IPS DF 4.7 (cell line): ENCODE measurements around the gene DENND2D.

Experiments used
- DNase-seq: peaks from one replicate; pipeline ENCODE4 v3.0.0-alpha.2; 2013; ENCODE audit warnings: low spot score; ENCODE audit errors: extremely low read depth

DENND2D gene

GRCh38 chr1:111179968-111180533 lies 20.4 kb downstream of the DENND2D start:
- no peak for DNase-seq

- DNase-seq = no peak
Observed at GRCh38 chr1:111176678-111177077, 23.8 kb downstream of the DENND2D start.

- no peak for DNase-seq
Observed at GRCh38 chr1:111175349-111175748, 25.1 kb downstream of the DENND2D start.

DNA sequence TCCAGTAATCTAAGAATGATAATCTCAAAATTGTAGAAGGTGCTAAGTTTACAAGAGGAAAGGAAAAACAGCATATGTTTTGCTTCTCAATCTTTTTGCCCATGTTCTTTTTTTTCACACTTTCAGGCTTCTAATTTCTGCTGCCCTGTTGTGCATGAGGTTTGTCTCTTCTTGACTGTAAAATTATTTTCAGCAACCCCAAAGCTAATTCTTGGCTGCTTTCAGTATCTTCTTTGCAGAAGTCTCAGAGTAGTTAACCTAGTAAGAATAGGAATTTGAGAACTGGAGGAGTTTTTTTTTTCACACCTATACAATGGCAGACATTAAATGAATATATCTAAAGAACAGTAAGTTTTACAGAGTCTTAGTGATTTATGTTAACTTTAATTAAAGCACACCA lies 26.4 kb downstream of the DENND2D start:
- no peak for DNase-seq

DNA sequence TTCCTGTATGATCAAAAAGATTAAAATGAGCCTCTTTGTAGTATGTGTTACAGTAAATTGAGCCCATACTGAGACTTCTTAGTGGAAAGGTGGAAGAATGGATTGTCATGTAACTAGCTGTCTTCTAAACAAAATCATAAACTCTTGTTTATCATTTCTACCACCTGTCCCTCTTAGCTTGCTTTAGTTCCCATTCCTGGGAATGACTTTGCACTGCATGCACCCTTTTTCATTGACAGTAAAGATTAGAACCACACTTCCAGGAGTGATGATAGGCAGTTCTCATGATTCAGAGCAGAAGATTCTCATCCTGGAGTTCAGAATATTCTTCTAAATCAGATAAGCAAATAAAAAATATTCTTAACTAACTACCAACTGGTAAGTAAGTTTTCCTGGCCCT lies 28.0 kb downstream of the DENND2D start:
- no peak for DNase-seq

GRCh38 chr1:111164151-111164550 lies 36.3 kb downstream of the DENND2D start:
- no peak for DNase-seq

GRCh38 chr1:111163363-111163762 lies 37.1 kb downstream of the DENND2D start:
- no peak for DNase-seq

DNA sequence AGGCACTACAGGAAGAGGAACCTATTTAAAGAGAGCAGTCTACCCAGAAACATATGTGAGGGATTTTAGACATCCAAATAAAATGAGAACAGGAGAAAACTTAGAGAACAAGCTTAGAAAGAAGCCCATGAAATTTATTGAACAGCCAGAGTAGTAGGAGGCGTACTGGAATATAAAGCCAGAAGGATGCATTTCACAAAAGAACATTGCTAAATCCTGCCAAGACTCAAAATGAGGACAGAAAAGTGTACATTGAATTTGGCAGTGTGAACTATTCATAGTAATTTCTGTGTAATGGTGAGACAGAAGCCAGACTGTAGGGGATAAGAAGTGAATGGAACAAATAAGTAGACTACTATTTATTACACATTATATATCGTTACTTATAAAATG lies 38.0 kb downstream of the DENND2D start:
- no peak for DNase-seq

- no peak for DNase-seq
Observed at GRCh38 chr1:111161843-111162487, 38.5 kb downstream of the DENND2D start.

- no peak for DNase-seq
Observed at GRCh38 chr1:111157431-111157830, 43.0 kb downstream of the DENND2D start.

GRCh38 chr1:111154021-111154999 lies 46.1 kb downstream of the DENND2D start:
- DNase-seq = no peak

- no peak for DNase-seq
Observed at GRCh38 chr1:111151838-111152237, 48.6 kb downstream of the DENND2D start.

- DNase-seq = no peak
Observed at GRCh38 chr1:111148376-111148881, 52.0 kb downstream of the DENND2D start.

DNA sequence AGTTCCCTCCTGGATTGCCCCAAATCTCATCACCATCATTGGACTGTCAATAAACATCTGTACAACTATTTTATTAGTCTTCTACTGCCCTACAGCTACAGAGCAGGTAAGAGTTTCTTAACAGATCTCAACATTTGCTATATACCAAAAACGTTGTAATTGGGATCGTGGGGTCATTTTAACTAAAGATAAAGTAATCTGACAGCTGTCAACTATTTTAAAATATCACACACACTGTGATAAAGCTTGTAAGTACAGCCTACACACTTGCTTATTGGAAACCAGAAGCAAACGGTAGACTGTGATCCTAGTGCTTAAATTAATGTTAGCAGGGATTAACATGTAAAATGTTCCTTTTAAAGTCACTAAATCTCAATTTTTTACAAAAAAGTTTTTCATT lies 52.5 kb downstream of the DENND2D start:
- no peak for DNase-seq

- DNase-seq = no peak
Observed at GRCh38 chr1:111145963-111146768, 54.3 kb downstream of the DENND2D start.

GRCh38 chr1:111145542-111145941 lies 54.9 kb downstream of the DENND2D start:
- DNase-seq = no peak

- DNase-seq = no peak
Observed at GRCh38 chr1:111142356-111142975, 58.0 kb downstream of the DENND2D start.

DNA sequence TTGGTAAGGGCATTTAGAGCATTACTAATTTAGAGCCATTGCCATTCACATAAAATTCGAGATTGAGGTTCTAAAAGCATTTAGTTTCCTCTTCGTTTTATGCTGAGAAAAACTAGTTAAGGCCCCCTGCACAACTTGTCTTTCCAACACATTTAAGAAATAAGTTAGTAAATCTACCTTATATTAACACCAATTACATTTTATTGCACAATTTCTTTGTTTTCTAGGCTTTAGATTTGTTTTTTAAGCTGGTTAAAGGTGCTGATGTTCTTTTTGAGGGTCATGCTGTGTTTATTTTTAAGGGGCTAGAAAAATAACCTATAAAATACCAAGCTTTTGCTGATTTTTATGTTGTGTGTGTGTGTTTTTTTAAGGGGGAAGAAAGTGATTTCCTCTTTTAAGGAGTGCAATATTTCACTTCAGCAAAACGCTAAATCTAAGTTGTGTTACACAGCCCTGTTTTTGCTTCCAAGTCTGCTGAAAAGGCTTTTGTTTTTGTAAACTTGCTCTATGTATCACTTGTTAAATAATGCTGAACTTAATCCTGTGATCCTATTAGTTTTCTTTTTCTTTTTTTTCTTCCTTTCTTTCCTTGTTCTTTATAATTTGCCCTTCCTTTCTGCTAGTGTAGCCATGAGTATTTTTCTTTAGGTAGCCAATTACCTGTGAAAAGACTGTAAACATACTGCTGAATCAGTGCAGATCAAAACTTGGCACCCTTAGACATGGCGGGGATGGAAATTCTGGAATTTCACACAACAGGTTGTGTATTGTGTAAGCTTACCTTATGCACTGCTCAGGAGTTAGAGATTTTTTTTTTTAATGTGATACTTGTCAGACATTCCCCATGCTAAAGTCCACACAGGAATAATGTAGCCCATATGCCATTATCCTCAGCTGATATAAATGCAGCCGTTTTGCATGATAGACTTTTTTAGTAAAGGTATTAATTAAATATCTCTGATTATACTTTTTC lies 58.9 kb downstream of the DENND2D start:
- DNase-seq = no peak

DNA sequence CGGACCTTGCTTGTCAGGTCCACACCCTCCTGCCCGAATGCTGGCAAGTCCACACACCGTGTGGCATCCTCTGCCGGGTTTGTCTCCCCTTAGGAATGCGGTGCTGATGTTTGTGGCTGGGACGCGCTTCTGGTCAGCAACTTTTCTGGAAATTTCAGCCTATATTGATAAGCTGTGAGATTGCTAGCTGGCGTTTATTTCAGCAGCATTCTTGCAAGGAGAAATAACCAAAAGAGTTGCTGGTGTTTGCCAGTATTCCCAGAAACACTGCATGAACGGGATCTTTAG lies 59.8 kb downstream of the DENND2D start:
- no peak for DNase-seq
